HCT116 (cell line): ENCODE data around the gene CCDC9. TPM values are rescaled to one million over a fixed set of nuclear protein-coding genes. Genes with fewer than 3 reads are reported as not detected.
A peak's percentile ranks its signal among the peaks of the same experiment; 100 is the strongest.

Experiments
- ATAC-seq: fragments of 200-7000 bp; cut with Tn5 transposase; 2 replicates; pipeline ENCODE4 v1.9.1; 2020; ENCODE audit warnings: mild to moderate bottlenecking, moderate library complexity
- BruUV-seq: library from RNA; stranded (reverse); fragments of 400-500 nt; replicated peaks from 2 replicates; lab custom pipeline; 2021; lab: Mats Ljungman, UMichigan
- CTCF ChIA-PET: fragments of 300-600 bp; sonication (Branson Sonifier 250); formaldehyde crosslinking; loops from one replicate; lab custom pipeline; 2021; ENCODE audit warnings: antibody characterized with exemption; lab: Charles Lee
- POLR2A ChIA-PET: fragments of 300-600, 350-600 bp; sonication (Branson Sonifier 250); formaldehyde crosslinking; loops from one replicate; lab custom pipeline; 2021; ENCODE audit warnings: antibody characterized with exemption; lab: Charles Lee
- RAD21 ChIA-PET, 2 experiments: fragments of 300-600 bp; sonication (Branson Sonifier 250); formaldehyde crosslinking; loops; one replicate each; lab custom pipeline; 2023; ENCODE audit warnings: low total read pairs in 2 of 2; ENCODE audit not compliant: uncharacterized antibody in 2 of 2, unreplicated experiment in 2 of 2, low non-redundant PET in 1 of 2; lab: Charles Lee
- DNase-seq: peaks from one replicate; pipeline ENCODE4 v3.0.0-alpha.2; 2010; ENCODE audit warnings: low read depth, low spot score
- H2AFZ ChIP-seq: fragments of 200-600 bp; shearing (Covaris generic), sonication (generic); 2 replicates; pipeline ENCODE4 v1.6.1; 2017; ENCODE audit warnings: low read depth, mixed run types, mixed read lengths, antibody characterized with exemption, low read length; ENCODE audit not compliant: poor library complexity, severe bottlenecking
- H3K27ac ChIP-seq: 2 replicates; pipeline ENCODE4 v1.5.1; 2012; ENCODE audit warnings: low read depth, low read length
- H3K27me3 ChIP-seq: fragments of 200-600 bp; sonication (generic); 2 replicates; pipeline ENCODE4 v1.6.1; 2016; ENCODE audit warnings: mixed run types, low read length, mixed read lengths; ENCODE audit not compliant: insufficient read depth
- H3K36me3 ChIP-seq, 2 experiments: fragments of 200-500 bp in 1 of 2; fragments of 200-600 bp in 1 of 2; sonication (Bioruptor generic) in 1 of 2; sonication (generic) in 1 of 2; 2 replicates each; pipeline versions ENCODE4 v1.5.1 to v1.6.1; 2014 to 2016; ENCODE audit warnings: low read length in 2 of 2, inconsistent platforms in 1 of 2, mixed read lengths in 1 of 2, mixed run types in 1 of 2; ENCODE audit not compliant: insufficient read depth in 2 of 2, control insufficient read depth in 1 of 2
- H3K4me1 ChIP-seq, 2 experiments: fragments of 200-600 bp in 1 of 2; sonication (generic) in 1 of 2; 2 replicates each; pipeline versions ENCODE4 v1.5.1 to v1.6.1; 2012 to 2017; ENCODE audit warnings: low read length in 2 of 2, inconsistent platforms in 1 of 2, mild to moderate bottlenecking in 1 of 2, mixed read lengths in 1 of 2, mixed run types in 1 of 2, moderate library complexity in 1 of 2; ENCODE audit not compliant: insufficient read depth in 2 of 2, control insufficient read depth in 1 of 2
- H3K4me2 ChIP-seq: fragments of 200-600 bp; sonication (generic); 2 replicates; pipeline ENCODE4 v1.6.1; 2017; ENCODE audit warnings: mixed run types, low read length, mixed read lengths
- H3K4me3 ChIP-seq, 2 experiments: fragments of 200-600 bp in 1 of 2; sonication (generic) in 1 of 2; replicated peaks in 1 of 2; 2 replicates each; pipeline ENCODE4 v1.5.1; 2011 to 2016; ENCODE audit warnings: low read length in 2 of 2, control low read depth in 1 of 2, low read depth in 1 of 2, mild to moderate bottlenecking in 1 of 2, mixed read lengths in 1 of 2, mixed run types in 1 of 2
- H3K79me2 ChIP-seq: fragments of 200-600 bp; sonication (generic); 2 replicates; pipeline ENCODE4 v1.6.1; 2017; ENCODE audit warnings: mild to moderate bottlenecking, mixed run types, low read length, moderate library complexity, mixed read lengths; ENCODE audit not compliant: insufficient read depth
- H3K9ac ChIP-seq: fragments of 200-600 bp; sonication (generic); 2 replicates; pipeline ENCODE4 v1.6.1; 2016; ENCODE audit warnings: low read length, mixed read lengths
- H3K9me2 ChIP-seq: fragments of 200-600 bp; sonication (generic), shearing (Covaris generic); 2 replicates; pipeline ENCODE4 v1.6.1; 2017; ENCODE audit warnings: mixed run types, mild to moderate bottlenecking, moderate library complexity; ENCODE audit not compliant: insufficient read depth
- H3K9me3 ChIP-seq, 2 experiments: fragments of 200-500 bp in 1 of 2; fragments of 200-600 bp in 1 of 2; sonication (Bioruptor generic) in 1 of 2; sonication (generic) in 1 of 2; 2 replicates each; pipeline ENCODE4 v1.6.1; 2014 to 2017; ENCODE audit warnings: low read length in 2 of 2, mixed read lengths in 2 of 2, inconsistent platforms in 1 of 2, low read depth in 1 of 2, mild to moderate bottlenecking in 1 of 2, mixed run types in 1 of 2, moderate library complexity in 1 of 2; ENCODE audit not compliant: control insufficient read depth in 1 of 2, insufficient read depth in 1 of 2
- H4K20me1 ChIP-seq: fragments of 200-600 bp; sonication (generic), shearing (Covaris generic); 2 replicates; pipeline ENCODE4 v1.6.1; 2017; ENCODE audit warnings: mixed run types, mild to moderate bottlenecking, moderate library complexity; ENCODE audit not compliant: insufficient read depth
- CTCF ChIP-seq, 3 experiments: fragments of 200-600 bp in 1 of 3; sonication (generic) in 1 of 3; IDR thresholded peaks in 2 of 3; conservative IDR thresholded peaks in 1 of 3; 2 replicates each; pipeline ENCODE4 v1.5.1; 2012 to 2017; ENCODE audit warnings: low read depth in 2 of 3, low read length in 2 of 3, antibody characterized with exemption in 1 of 3, borderline replicate concordance in 1 of 3, control low read depth in 1 of 3, mild to moderate bottlenecking in 1 of 3, mixed read lengths in 1 of 3, mixed run types in 1 of 3, moderate library complexity in 1 of 3; ENCODE audit not compliant: insufficient read depth in 1 of 3
- ELF1 ChIP-seq: IDR thresholded peaks from 2 replicates; pipeline ENCODE4 v1.6.1; 2012; ENCODE audit warnings: low read depth, borderline replicate concordance
- EZH2phosphoT487 ChIP-seq: fragments of 200-600 bp; IDR thresholded peaks from 2 replicates; pipeline ENCODE4 v1.6.1; 2018; ENCODE audit warnings: antibody characterized with exemption, borderline replicate concordance
- FOSL1 ChIP-seq: IDR thresholded peaks from 2 replicates; pipeline ENCODE4 v1.6.1; 2012; ENCODE audit warnings: low read depth
- MAX ChIP-seq: IDR thresholded peaks from 2 replicates; pipeline ENCODE4 v1.6.1; 2012
- POLR2A ChIP-seq: IDR thresholded peaks from 2 replicates; pipeline ENCODE4 v1.7.0; 2011; ENCODE audit warnings: borderline replicate concordance; ENCODE audit not compliant: insufficient read depth, insufficient read length; ENCODE audit errors: extremely low read depth
- POLR2AphosphoS5 ChIP-seq: IDR thresholded peaks from 2 replicates; pipeline ENCODE4 v1.6.1; 2011; ENCODE audit warnings: mild to moderate bottlenecking, low read depth, low read length, moderate library complexity
- RAD21 ChIP-seq: IDR thresholded peaks from 2 replicates; pipeline ENCODE4 v1.6.1; 2012; ENCODE audit warnings: low read depth, mild to moderate bottlenecking
- SIN3A ChIP-seq: IDR thresholded peaks from 2 replicates; pipeline ENCODE4 v1.6.1; 2012; ENCODE audit warnings: low read depth
- SP1 ChIP-seq: IDR thresholded peaks from 2 replicates; pipeline ENCODE4 v1.6.1; 2012; ENCODE audit warnings: low read depth
- TCF7L2 ChIP-seq: IDR thresholded peaks from 2 replicates; pipeline ENCODE4 v1.7.0; 2011; ENCODE audit warnings: borderline replicate concordance, inconsistent platforms; ENCODE audit not compliant: insufficient read depth, insufficient read length; ENCODE audit errors: extremely low read depth
- ZFX ChIP-seq: fragments of 450-650 bp; IDR thresholded peaks from 2 replicates; pipeline ENCODE4 v1.6.1; 2017
- intact Hi-C: fragments of 100-400 bp; cut with micrococcal nuclease; formaldehyde crosslinking; loops from 2 replicates; pipeline ENCODE4 v1.10.0; 2022
- total RNA-seq: library from RNA; stranded (reverse); gene quantifications from one replicate; pipeline ENCODE4 v1.2.1, GENCODE V29; 2021; ENCODE audit not compliant: unreplicated experiment

Gene CCDC9
- total RNA-seq, 1 experiment from 2014 or later = 40.6 TPM

- TF ChIP-seq EZH2phosphoT487 = no peak
- TF ChIP-seq MAX = 0 out of 2 replicates have a peak, but pooled peaks have one; percentile 7
- no peak; the same call in 1 of the 2 replicates for TF ChIP-seq FOSL1
- peak; percentile 99 for TF ChIP-seq POLR2A
- no peak for TF ChIP-seq ELF1
Observed at GRCh38 chr19:47225746-47226425, 30.4 kb upstream of the CCDC9 start (continued).

- BruUV-seq = TSS peak; percentile 89
- Histone ChIP-seq H3K79me2 (peaks cover 22% of the 10 kb centered on the region), H3K27me3 (no peaks in the 10 kb centered on the region), H3K4me3 (peak overlapping the region; percentile 76 to 78), H3K4me1 (peaks cover 20 to 57% of the 10 kb centered on the region in 2 experiments), H3K9ac (peak overlapping the region; percentile 87), H3K4me2 (peak overlapping the region; percentile 100), H2AFZ (no peak overlapping the region), H3K36me3 (0 out of 4 replicates have a peak, but pooled peaks cover 0 to 2% of the 10 kb centered on the region in 2 experiments), H3K9me3 (no peaks in the 10 kb centered on the region), H3K27ac (peak overlapping the region; percentile 97), H4K20me1 (no peaks in the 10 kb centered on the region), H3K9me2 (no peaks in the 10 kb centered on the region)
- peak; percentile 55 for ATAC-seq
- RAD21 ChIA-PET = interaction anchor here (0.6 to 0.7 kb wide), 3 partner anchors 18 to 711 kb away, joined by 3 to 5 read pairs (median 4); no protein-coding TSS in a partner anchor
- POLR2A ChIA-PET = interaction anchor here (0.6 to 3.5 kb wide), 20 partner anchors 10 to 1611 kb away, joined by 3 to 39 read pairs (median 6); partner anchors contain the start of genes CCDC9 and ZC3H4
- DNase-seq = peak; percentile 76
- intact Hi-C loops = no loop called here
- CTCF ChIA-PET = interaction anchor here (2.6 to 2.7 kb wide), 2 partner anchors 16 to 18 kb away, joined by 16 read pairs; no protein-coding TSS in a partner anchor
- no peak for TF ChIP-seq FOSL1
- peak; percentile 14 for TF ChIP-seq POLR2A
- TF ChIP-seq POLR2AphosphoS5 = peak; percentile 75
- TF ChIP-seq SIN3A = peak; percentile 55
- no peak for TF ChIP-seq RAD21
- TF ChIP-seq ZFX = peak; percentile 53
- TF ChIP-seq MAX = peak; percentile 68
- TF ChIP-seq SP1 = peak; percentile 68; the same call in 1 of the 2 replicates
- TF ChIP-seq CTCF (IDR thresholded peaks at IDR 0.05 in 2 of 3, conservative IDR thresholded peaks at IDR 0.05 in 1 of 3; ENCODE audit: borderline replicate concordance in 1 of 3, insufficient read depth in 1 of 3, low read depth in 2 of 3, low read length in 2 of 3) = no peak
- peak; percentile 54 for TF ChIP-seq TCF7L2
Observed at GRCh38 chr19:47226426-47227351, 29.6 kb upstream of the CCDC9 start.
